ENCODE data around the gene MAB21L1. TPM values are rescaled to one million over a fixed set of nuclear protein-coding genes. Genes with fewer than 3 reads are reported as not detected.
A peak's percentile ranks its signal among the peaks of the same experiment; 100 is the strongest.

Gene MAB21L1
- total RNA-seq (ENCODE audit: unreplicated experiment) = 48.7 TPM
- long read RNA-seq, transcript MAB21L1-201 (1 exons, 3,028 nt) = major isoform, 59 of 59 reads
- long read RNA-seq, partial matches to known transcripts = 0 of 59 reads
- long read RNA-seq, other reads (novel, unspliced or antisense) = 0 of 59 reads

DNA sequence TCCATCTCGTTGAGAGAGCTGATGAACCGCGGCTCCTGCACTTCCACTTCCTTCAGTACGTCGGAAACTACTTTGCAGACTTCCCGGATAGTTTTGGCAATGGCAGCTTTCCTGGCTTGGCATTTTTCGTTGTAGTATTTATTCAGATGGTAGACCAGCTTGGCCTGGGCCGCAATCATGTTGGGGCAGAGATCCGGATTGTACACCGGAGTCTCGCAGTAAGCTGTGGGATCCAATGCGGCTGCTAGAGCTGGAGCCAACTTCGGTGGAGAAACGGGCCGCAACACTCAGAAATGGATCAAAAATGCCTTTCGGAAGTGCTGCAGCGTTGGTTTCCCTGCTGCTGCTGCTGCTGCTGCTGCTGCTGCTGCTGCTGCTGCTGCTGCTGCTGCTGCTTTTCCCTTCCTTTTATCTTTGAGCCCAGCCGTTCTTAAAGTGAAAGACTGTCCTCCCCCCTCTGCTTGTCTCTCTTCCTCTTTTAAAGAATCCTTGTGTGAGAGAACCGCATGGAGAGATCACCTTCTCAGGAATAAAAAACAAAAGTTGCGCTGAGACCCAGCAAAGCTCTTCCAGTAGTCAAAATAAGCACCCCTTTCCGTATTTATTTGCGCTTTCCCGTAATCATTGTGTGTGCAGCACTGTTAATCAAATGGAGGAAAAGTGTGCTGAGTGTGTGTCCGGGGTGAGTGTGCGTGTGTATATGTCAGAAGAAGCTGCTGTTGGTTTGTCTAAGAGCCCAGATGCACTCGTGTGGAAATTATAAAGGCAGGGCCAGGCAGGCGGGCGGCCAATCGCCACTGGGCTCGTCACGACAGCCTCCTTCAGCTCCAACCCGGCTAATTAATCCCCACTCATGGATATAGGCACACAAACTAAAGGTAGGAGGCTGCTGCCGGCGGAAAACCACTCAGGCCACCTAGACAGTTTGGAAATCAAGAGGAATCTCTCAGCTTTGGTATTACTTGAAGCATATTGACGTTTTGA lies at the start of gene MAB21L1:
Gene MAB21L1, minus strand, starts transcription at position 730 of the 984 bp plus-strand sequence. Its CDS starts 551 bp downstream, at position 179.
- peaks cover 34% of the 10 kb centered on the region for H3K27me3 Mint-ChIP-seq (ENCODE audit: unreplicated experiment)
- peak; percentile 72 for DNase-seq
- H3K4me3 Mint-ChIP-seq (ENCODE audit: unreplicated experiment) = peak within 1 kb of the TSS; percentile 86
- no peak for TF ChIP-seq CTCF (IDR thresholded peaks at IDR 0.05; ENCODE audit: partially characterized antibody, unreplicated experiment)
- H3K4me1 Mint-ChIP-seq (ENCODE audit: low read depth, unreplicated experiment) = peaks cover 42% of the 10 kb centered on the region
- H3K36me3 Mint-ChIP-seq (ENCODE audit: unreplicated experiment) = peaks cover 19% of the 10 kb centered on the region
- H3K9me3 Mint-ChIP-seq (ENCODE audit: unreplicated experiment) = peaks cover 42% of the 10 kb centered on the region
- peak within 1 kb of the TSS; percentile 99 for H3K27ac Mint-ChIP-seq (ENCODE audit: unreplicated experiment)

DNA sequence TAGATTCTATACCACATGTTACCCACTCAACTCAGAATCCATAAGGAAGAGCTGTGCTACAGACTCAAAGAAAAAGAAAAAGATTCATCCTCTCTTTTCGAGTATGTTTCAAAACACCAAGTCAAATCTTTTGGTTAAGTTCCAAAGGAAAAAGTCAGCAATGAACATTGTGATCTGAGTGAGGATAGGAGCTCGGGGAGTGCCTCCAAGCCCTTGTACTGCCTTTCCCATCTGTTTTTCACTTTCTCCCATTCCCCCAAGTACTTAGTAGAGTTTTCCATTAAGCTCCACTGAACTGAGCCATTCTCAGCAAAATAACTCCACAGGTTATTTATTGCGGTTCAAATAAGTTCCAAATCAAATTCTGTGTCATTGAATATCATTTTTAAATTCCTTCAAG lies 47.7 kb upstream of the MAB21L1 start:
- H3K36me3 Mint-ChIP-seq (ENCODE audit: unreplicated experiment) = peaks cover 8% of the 10 kb centered on the region
- H3K4me1 Mint-ChIP-seq (ENCODE audit: low read depth, unreplicated experiment) = peaks cover 22% of the 10 kb centered on the region
- H3K27ac Mint-ChIP-seq (ENCODE audit: unreplicated experiment) = no peak overlapping the region
- no peak overlapping the region for H3K4me3 Mint-ChIP-seq (ENCODE audit: unreplicated experiment)
- peaks cover 4% of the 10 kb centered on the region for H3K27me3 Mint-ChIP-seq (ENCODE audit: unreplicated experiment)
- H3K9me3 Mint-ChIP-seq (ENCODE audit: unreplicated experiment) = peaks cover 9% of the 10 kb centered on the region
- no peak for TF ChIP-seq CTCF (IDR thresholded peaks at IDR 0.05; ENCODE audit: partially characterized antibody, unreplicated experiment)
- DNase-seq = no peak

DNA sequence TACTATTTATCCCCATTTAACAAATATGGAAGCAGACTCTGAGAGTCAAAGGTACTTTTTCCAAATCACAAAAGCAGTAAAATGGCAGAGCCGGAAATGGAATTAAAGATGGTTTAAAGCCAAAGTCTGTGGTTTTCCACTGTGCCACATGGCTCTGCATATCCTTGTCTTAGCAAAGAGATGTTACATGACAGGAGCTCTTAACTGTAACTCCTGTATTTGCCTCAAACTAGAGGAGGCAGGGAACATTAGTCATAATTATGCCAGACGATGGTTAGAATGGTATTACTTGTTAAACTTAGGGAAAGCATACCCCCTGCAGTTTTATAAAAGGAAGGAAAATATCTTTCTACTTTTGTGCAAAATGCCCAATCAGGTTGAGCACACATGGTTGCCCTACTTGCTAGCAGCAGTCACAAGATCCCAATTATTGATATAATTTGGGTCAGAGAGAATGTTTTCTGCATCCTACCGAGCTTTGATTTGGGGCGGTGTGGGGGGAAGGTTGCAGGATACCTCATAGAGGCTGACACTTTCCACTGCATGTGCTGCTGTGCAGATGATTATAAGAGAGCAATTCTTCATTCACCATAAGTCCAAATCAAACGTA lies 42.0 kb upstream of the MAB21L1 start:
- Mint-ChIP-seq H3K4me3 (ENCODE audit: unreplicated experiment) (no peak overlapping the region), H3K36me3 (ENCODE audit: unreplicated experiment) (peaks cover 8% of the 10 kb centered on the region), H3K27ac (ENCODE audit: unreplicated experiment) (no peak overlapping the region), H3K9me3 (ENCODE audit: unreplicated experiment) (peaks cover 8% of the 10 kb centered on the region), H3K27me3 (ENCODE audit: unreplicated experiment) (no peaks in the 10 kb centered on the region), H3K4me1 (ENCODE audit: low read depth, unreplicated experiment) (peaks cover 12% of the 10 kb centered on the region)
- no peak for TF ChIP-seq CTCF (IDR thresholded peaks at IDR 0.05; ENCODE audit: partially characterized antibody, unreplicated experiment)
- DNase-seq = no peak

GRCh38 chr13:35514801-35515502 lies 38.5 kb upstream of the MAB21L1 start:
- Mint-ChIP-seq H3K4me3 (ENCODE audit: unreplicated experiment) (no peak overlapping the region), H3K27ac (ENCODE audit: unreplicated experiment) (no peak overlapping the region), H3K4me1 (ENCODE audit: low read depth, unreplicated experiment) (peaks cover 14% of the 10 kb centered on the region), H3K36me3 (ENCODE audit: unreplicated experiment) (no peaks in the 10 kb centered on the region), H3K27me3 (ENCODE audit: unreplicated experiment) (no peaks in the 10 kb centered on the region), H3K9me3 (ENCODE audit: unreplicated experiment) (peaks cover 2% of the 10 kb centered on the region)
- TF ChIP-seq CTCF (IDR thresholded peaks at IDR 0.05; ENCODE audit: partially characterized antibody, unreplicated experiment) = no peak
- no peak for DNase-seq

Measured in glutamatergic neuron (in vitro differentiated cells).